Measurements from ENCODE around the gene MRPS26.

MRPS26 gene

GRCh38 chr20:3088031-3088430 lies 42.2 kb downstream of the MRPS26 start:
- no peak overlapping the region for H3K9ac ChIP-seq (ENCODE audit: low read length in 2 of 2)
- H3K36me3 ChIP-seq (ENCODE audit: control insufficient read depth in 2 of 2, insufficient read depth in 2 of 2, low read length in 2 of 2), result no peaks in the 10 kb centered on the region
- peaks cover 19 to 27% of the 10 kb centered on the region in 2 donors for H3K27me3 ChIP-seq (ENCODE audit: control insufficient read depth in 1 of 2, insufficient read depth in 2 of 2, low read length in 2 of 2)
- H3K4me1 ChIP-seq (ENCODE audit: control insufficient read depth, insufficient read depth, low read length), result no peaks in the 10 kb centered on the region
- no peak overlapping the region for H3K27ac ChIP-seq (ENCODE audit: low read length)
- no peaks in the 10 kb centered on the region for H3K9me3 ChIP-seq (ENCODE audit: control insufficient read depth in 2 of 2, low read length in 2 of 2)
- no peak overlapping the region for H3K4me3 ChIP-seq (ENCODE audit: low read length in 2 of 2)

GRCh38 chr20:3090565-3090964 lies 44.7 kb downstream of the MRPS26 start:
- Histone ChIP-seq H3K4me1 (ENCODE audit: control insufficient read depth, insufficient read depth, low read length) (no peaks in the 10 kb centered on the region), H3K36me3 (ENCODE audit: control insufficient read depth in 2 of 2, insufficient read depth in 2 of 2, low read length in 2 of 2) (no peaks in the 10 kb centered on the region), H3K27ac (ENCODE audit: low read length) (no peak overlapping the region), H3K9me3 (ENCODE audit: control insufficient read depth in 2 of 2, low read length in 2 of 2) (no peaks in the 10 kb centered on the region), H3K4me3 (ENCODE audit: low read length in 2 of 2) (no peak overlapping the region), H3K27me3 (ENCODE audit: control insufficient read depth in 1 of 2, insufficient read depth in 2 of 2, low read length in 2 of 2) (peaks cover 17 to 18% of the 10 kb centered on the region in 2 donors), H3K9ac (ENCODE audit: low read length in 2 of 2) (no peak overlapping the region)

GRCh38 chr20:3092611-3093379 lies 46.9 kb downstream of the MRPS26 start:
- Histone ChIP-seq H3K9me3 (ENCODE audit: control insufficient read depth in 2 of 2, low read length in 2 of 2) (no peaks in the 10 kb centered on the region), H3K36me3 (ENCODE audit: control insufficient read depth in 2 of 2, insufficient read depth in 2 of 2, low read length in 2 of 2) (no peaks in the 10 kb centered on the region), H3K27me3 (ENCODE audit: control insufficient read depth in 1 of 2, insufficient read depth in 2 of 2, low read length in 2 of 2) (peaks cover 17 to 18% of the 10 kb centered on the region in 2 donors), H3K4me1 (ENCODE audit: control insufficient read depth, insufficient read depth, low read length) (no peaks in the 10 kb centered on the region), H3K9ac (ENCODE audit: low read length in 2 of 2) (no peak overlapping the region), H3K27ac (ENCODE audit: low read length) (no peak overlapping the region), H3K4me3 (ENCODE audit: low read length in 2 of 2) (peak overlapping the region in 1 of 2 donors; percentile 47)

GRCh38 chr20:3093861-3094361 lies 48.1 kb downstream of the MRPS26 start:
- Histone ChIP-seq H3K27ac (ENCODE audit: low read length) (no peak overlapping the region), H3K27me3 (ENCODE audit: control insufficient read depth in 1 of 2, insufficient read depth in 2 of 2, low read length in 2 of 2) (peaks cover 17 to 18% of the 10 kb centered on the region in 2 donors), H3K36me3 (ENCODE audit: control insufficient read depth in 2 of 2, insufficient read depth in 2 of 2, low read length in 2 of 2) (no peaks in the 10 kb centered on the region)

GRCh38 chr20:3094848-3095629 lies 49.2 kb downstream of the MRPS26 start:
- peaks cover 15 to 18% of the 10 kb centered on the region in 2 donors for H3K27me3 ChIP-seq (ENCODE audit: control insufficient read depth in 1 of 2, insufficient read depth in 2 of 2, low read length in 2 of 2)
- H3K4me1 ChIP-seq (ENCODE audit: control insufficient read depth, insufficient read depth, low read length), result no peaks in the 10 kb centered on the region

More at GRCh38 chr20:3093861-3094361, 48.1 kb downstream of the MRPS26 start:
- H3K4me3 ChIP-seq (ENCODE audit: low read length in 2 of 2), result no peak overlapping the region
- no peaks in the 10 kb centered on the region for H3K4me1 ChIP-seq (ENCODE audit: control insufficient read depth, insufficient read depth, low read length)
- no peak overlapping the region for H3K9ac ChIP-seq (ENCODE audit: low read length in 2 of 2)
- H3K9me3 ChIP-seq (ENCODE audit: control insufficient read depth in 2 of 2, low read length in 2 of 2), result no peaks in the 10 kb centered on the region

More at GRCh38 chr20:3094848-3095629, 49.2 kb downstream of the MRPS26 start:
- no peaks in the 10 kb centered on the region for H3K9me3 ChIP-seq (ENCODE audit: control insufficient read depth in 2 of 2, low read length in 2 of 2)
- no peaks in the 10 kb centered on the region for H3K36me3 ChIP-seq (ENCODE audit: control insufficient read depth in 2 of 2, insufficient read depth in 2 of 2, low read length in 2 of 2)
- no peak overlapping the region for H3K4me3 ChIP-seq (ENCODE audit: low read length in 2 of 2)
- H3K27ac ChIP-seq (ENCODE audit: low read length), result no peak overlapping the region
- H3K9ac ChIP-seq (ENCODE audit: low read length in 2 of 2), result no peak overlapping the region

Measured in stomach smooth muscle (tissue), 2 donors.